ENCODE results near the gene PLCXD3.

GRCh38 chr5:41266377-41266776, 244.0 kb downstream of the PLCXD3 start:
- TF ChIP-seq CTCF (IDR thresholded peaks at IDR 0.05; ENCODE audit: low read depth, low read length), result no peak
- no peak for TF ChIP-seq POLR2A (IDR thresholded peaks at IDR 0.05; ENCODE audit: extremely low read depth, insufficient read length)
